Neural cell (in vitro differentiated cells): Measurements from ENCODE around the gene CNIH3. TPM values are rescaled to one million over a fixed set of nuclear protein-coding genes. Genes with fewer than 3 reads are reported as not detected.

Source experiments
- H2AFZ ChIP-seq: fragments of 200-600, 300-800 bp; sonication (generic), shearing (Covaris generic); 2 replicates; pipeline ENCODE4 v1.6.0; 2014; ENCODE audit warnings: low read depth, mild to moderate bottlenecking, antibody characterized with exemption, low read length, moderate library complexity
- H3F3A ChIP-seq: fragments of 200-600 bp; shearing (Covaris generic); 2 replicates; pipeline ENCODE4 v1.6.1; 2016; ENCODE audit warnings: mild to moderate bottlenecking, moderate library complexity, mixed read lengths, antibody characterized with exemption, low read length; ENCODE audit not compliant: insufficient read depth, poor library complexity, severe bottlenecking
- H3K27ac ChIP-seq: fragments of 200-600, 300-800 bp; sonication (generic), shearing (Covaris generic); 2 replicates; pipeline ENCODE4 v1.5.1; 2014; ENCODE audit warnings: mild to moderate bottlenecking, low read length, moderate library complexity
- H3K27me3 ChIP-seq: fragments of 300-800, 200-600 bp; sonication (generic), shearing (Covaris generic); 2 replicates; pipeline ENCODE4 v1.6.0; 2014; ENCODE audit warnings: mild to moderate bottlenecking, low read depth, low read length, moderate library complexity; ENCODE audit not compliant: insufficient read depth
- H3K36me3 ChIP-seq: fragments of 300-800, 200-600 bp; sonication (generic), shearing (Covaris generic); 2 replicates; pipeline ENCODE4 v1.5.1; 2014; ENCODE audit warnings: mild to moderate bottlenecking, antibody characterized with exemption, low read length, moderate library complexity; ENCODE audit not compliant: insufficient read depth
- H3K4me2 ChIP-seq: fragments of 300-800, 200-600 bp; sonication (generic), shearing (Covaris generic); 2 replicates; pipeline ENCODE4 v1.6.0; 2014; ENCODE audit warnings: mild to moderate bottlenecking, low read length
- H3K4me3 ChIP-seq: fragments of 300-800, 200-600 bp; sonication (generic), shearing (Covaris generic); 2 replicates; pipeline ENCODE4 v1.5.1; 2014; ENCODE audit warnings: mild to moderate bottlenecking, low read length, moderate library complexity
- H3K79me2 ChIP-seq: fragments of 200-600 bp; shearing (Covaris generic); replicated peaks from 2 replicates; pipeline ENCODE4 v1.6.0; 2014; ENCODE audit warnings: mild to moderate bottlenecking, low read length, moderate library complexity; ENCODE audit not compliant: insufficient read depth
- H3K9ac ChIP-seq: fragments of 300-800, 200-600 bp; sonication (generic), shearing (Covaris generic); 2 replicates; pipeline ENCODE4 v1.6.1; 2016; ENCODE audit warnings: mild to moderate bottlenecking, low read length, mixed read lengths
- H3K9me2 ChIP-seq: fragments of 200-600 bp; shearing (Covaris generic); 2 replicates; pipeline ENCODE4 v1.6.1; 2016; ENCODE audit warnings: mild to moderate bottlenecking, low read length, mixed read lengths; ENCODE audit not compliant: insufficient read depth
- H3K9me3 ChIP-seq: fragments of 200-600, 300-800 bp; sonication (generic), shearing (Covaris generic); 2 replicates; pipeline ENCODE4 v1.6.1; 2016; ENCODE audit warnings: mild to moderate bottlenecking, mixed run types, low read length, moderate library complexity, mixed read lengths
- H4K20me1 ChIP-seq: fragments of 200-600 bp; shearing (Covaris generic); 2 replicates; pipeline ENCODE4 v1.6.1; 2016; ENCODE audit warnings: mild to moderate bottlenecking, mixed run types; ENCODE audit not compliant: insufficient read depth
- EP300 ChIP-seq: fragments of 450-650 bp; conservative IDR thresholded peaks from 2 replicates; pipeline ENCODE4 v1.6.1; 2014; ENCODE audit warnings: antibody characterized with exemption, mild to moderate bottlenecking, moderate library complexity; ENCODE audit not compliant: poor library complexity, severe bottlenecking
- EZH2 ChIP-seq: fragments of 200-600, 300-800 bp; shearing (Covaris generic), sonication (generic); IDR thresholded peaks from 2 replicates; pipeline ENCODE4 v1.6.1; 2014; ENCODE audit warnings: antibody characterized with exemption, low read length, borderline replicate concordance, mild to moderate bottlenecking; ENCODE audit not compliant: insufficient read depth, poor library complexity, severe bottlenecking
- MXI1 ChIP-seq: fragments of 450-650 bp; conservative IDR thresholded peaks from 2 replicates; pipeline ENCODE4 v1.6.1; 2014; ENCODE audit warnings: antibody characterized with exemption, mild to moderate bottlenecking; ENCODE audit not compliant: poor library complexity, severe bottlenecking
- POLR2AphosphoS5 ChIP-seq: IDR thresholded peaks from 2 replicates; pipeline ENCODE4 v1.6.1; 2012
- RAD21 ChIP-seq: fragments of 450-650 bp; conservative IDR thresholded peaks from 2 replicates; pipeline ENCODE4 v1.6.1; 2014; ENCODE audit warnings: antibody characterized with exemption, mild to moderate bottlenecking, moderate library complexity
- SMC3 ChIP-seq: fragments of 450-650 bp; conservative IDR thresholded peaks from 2 replicates; pipeline ENCODE4 v1.6.1; 2014; ENCODE audit warnings: antibody characterized with exemption, mild to moderate bottlenecking, moderate library complexity; ENCODE audit not compliant: poor library complexity
- TAF1 ChIP-seq: IDR thresholded peaks from 2 replicates; pipeline ENCODE4 v1.6.1; 2012; ENCODE audit warnings: low read depth
- polyA plus RNA-seq: library from polyadenylated mRNA; depleted of rRNA; stranded (reverse); fragments of >200 nt; gene quantifications from 2 replicates; pipeline ENCODE4 v1.2.3, GENCODE V29; 2014
- TF ChIP-seq, protein P1 (sequence below): IDR thresholded peaks from 2 replicates; pipeline ENCODE4 v1.6.1; 2012; ENCODE audit warnings: borderline replicate concordance
- TF ChIP-seq, protein P2 (sequence below): fragments of 450-650 bp; IDR thresholded peaks from 2 replicates; pipeline ENCODE4 v1.5.1; 2014; ENCODE audit warnings: antibody characterized with exemption, mild to moderate bottlenecking, moderate library complexity; ENCODE audit not compliant: poor library complexity, severe bottlenecking

Gene CNIH3
- polyA plus RNA-seq, 1 donor from 2014 or later = 9.3 TPM

DNA sequence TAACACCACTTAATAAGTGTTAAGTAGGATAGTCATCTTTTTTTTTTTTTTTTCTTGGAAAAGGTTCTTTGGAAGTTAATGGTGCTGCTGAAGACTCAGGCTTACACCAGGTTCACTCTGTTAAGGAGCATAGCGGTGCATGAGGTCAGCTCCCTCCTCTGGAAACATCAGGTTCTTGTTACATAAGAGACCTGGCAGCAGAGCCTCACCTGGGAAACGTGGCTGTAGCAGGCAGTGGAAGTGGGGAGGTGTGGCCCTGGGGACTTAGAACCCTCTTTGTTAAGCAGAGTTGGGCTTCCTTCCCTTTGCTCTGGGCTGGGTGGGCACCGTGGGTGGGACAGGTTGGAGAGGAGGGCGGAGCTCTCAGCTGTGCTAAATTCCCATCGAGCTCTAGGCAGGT lies 104.1 kb downstream of the CNIH3 start:
- TF ChIP-seq TAF1 (no peak), RAD21 (no peak), MXI1 (no peak), EP300 (no peak), POLR2AphosphoS5 (no peak), SMC3 (no peak), EZH2 (no peak)
- TF ChIP-seq, protein P1, sequence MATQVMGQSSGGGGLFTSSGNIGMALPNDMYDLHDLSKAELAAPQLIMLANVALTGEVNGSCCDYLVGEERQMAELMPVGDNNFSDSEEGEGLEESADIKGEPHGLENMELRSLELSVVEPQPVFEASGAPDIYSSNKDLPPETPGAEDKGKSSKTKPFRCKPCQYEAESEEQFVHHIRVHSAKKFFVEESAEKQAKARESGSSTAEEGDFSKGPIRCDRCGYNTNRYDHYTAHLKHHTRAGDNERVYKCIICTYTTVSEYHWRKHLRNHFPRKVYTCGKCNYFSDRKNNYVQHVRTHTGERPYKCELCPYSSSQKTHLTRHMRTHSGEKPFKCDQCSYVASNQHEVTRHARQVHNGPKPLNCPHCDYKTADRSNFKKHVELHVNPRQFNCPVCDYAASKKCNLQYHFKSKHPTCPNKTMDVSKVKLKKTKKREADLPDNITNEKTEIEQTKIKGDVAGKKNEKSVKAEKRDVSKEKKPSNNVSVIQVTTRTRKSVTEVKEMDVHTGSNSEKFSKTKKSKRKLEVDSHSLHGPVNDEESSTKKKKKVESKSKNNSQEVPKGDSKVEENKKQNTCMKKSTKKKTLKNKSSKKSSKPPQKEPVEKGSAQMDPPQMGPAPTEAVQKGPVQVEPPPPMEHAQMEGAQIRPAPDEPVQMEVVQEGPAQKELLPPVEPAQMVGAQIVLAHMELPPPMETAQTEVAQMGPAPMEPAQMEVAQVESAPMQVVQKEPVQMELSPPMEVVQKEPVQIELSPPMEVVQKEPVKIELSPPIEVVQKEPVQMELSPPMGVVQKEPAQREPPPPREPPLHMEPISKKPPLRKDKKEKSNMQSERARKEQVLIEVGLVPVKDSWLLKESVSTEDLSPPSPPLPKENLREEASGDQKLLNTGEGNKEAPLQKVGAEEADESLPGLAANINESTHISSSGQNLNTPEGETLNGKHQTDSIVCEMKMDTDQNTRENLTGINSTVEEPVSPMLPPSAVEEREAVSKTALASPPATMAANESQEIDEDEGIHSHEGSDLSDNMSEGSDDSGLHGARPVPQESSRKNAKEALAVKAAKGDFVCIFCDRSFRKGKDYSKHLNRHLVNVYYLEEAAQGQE = no peak
- TF ChIP-seq, protein P2, sequence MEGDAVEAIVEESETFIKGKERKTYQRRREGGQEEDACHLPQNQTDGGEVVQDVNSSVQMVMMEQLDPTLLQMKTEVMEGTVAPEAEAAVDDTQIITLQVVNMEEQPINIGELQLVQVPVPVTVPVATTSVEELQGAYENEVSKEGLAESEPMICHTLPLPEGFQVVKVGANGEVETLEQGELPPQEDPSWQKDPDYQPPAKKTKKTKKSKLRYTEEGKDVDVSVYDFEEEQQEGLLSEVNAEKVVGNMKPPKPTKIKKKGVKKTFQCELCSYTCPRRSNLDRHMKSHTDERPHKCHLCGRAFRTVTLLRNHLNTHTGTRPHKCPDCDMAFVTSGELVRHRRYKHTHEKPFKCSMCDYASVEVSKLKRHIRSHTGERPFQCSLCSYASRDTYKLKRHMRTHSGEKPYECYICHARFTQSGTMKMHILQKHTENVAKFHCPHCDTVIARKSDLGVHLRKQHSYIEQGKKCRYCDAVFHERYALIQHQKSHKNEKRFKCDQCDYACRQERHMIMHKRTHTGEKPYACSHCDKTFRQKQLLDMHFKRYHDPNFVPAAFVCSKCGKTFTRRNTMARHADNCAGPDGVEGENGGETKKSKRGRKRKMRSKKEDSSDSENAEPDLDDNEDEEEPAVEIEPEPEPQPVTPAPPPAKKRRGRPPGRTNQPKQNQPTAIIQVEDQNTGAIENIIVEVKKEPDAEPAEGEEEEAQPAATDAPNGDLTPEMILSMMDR = no peak
- H3K4me3 ChIP-seq = no peak overlapping the region
- H3K4me2 ChIP-seq = no peak overlapping the region
- no peaks in the 10 kb centered on the region for H3K27me3 ChIP-seq
- H3K9ac ChIP-seq = no peak overlapping the region
- H3K36me3 ChIP-seq = no peaks in the 10 kb centered on the region
- no peak overlapping the region for H2AFZ ChIP-seq
- H4K20me1 ChIP-seq = no peaks in the 10 kb centered on the region
- H3K27ac ChIP-seq = no peak overlapping the region
- no peaks in the 10 kb centered on the region for H3K9me3 ChIP-seq
- H3K79me2 ChIP-seq = no peaks in the 10 kb centered on the region
- no peaks in the 10 kb centered on the region for H3K9me2 ChIP-seq
- H3F3A ChIP-seq = no peaks in the 10 kb centered on the region

DNA sequence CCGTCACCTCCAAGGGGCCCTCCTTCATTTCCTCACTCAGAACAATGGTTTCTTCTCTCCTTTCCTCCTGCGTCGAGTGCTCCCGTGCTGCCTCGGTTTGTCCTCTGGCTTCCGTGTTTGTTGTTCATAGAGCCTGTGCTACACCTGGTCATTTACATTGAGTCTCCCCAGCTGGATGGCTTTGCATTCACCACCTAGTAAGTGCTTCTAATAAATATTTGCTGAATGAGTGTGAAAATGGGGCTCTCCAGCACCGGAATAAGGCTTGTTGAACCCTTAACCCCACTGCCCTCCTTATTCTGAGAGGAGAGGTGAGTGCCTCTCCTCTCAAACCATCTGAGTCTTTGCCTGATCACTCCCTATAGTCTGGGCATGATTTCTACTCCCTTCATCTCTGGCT lies 104.9 kb downstream of the CNIH3 start:
- H3K79me2 ChIP-seq = no peaks in the 10 kb centered on the region
- no peak overlapping the region for H3K4me2 ChIP-seq
- H3K27me3 ChIP-seq = no peaks in the 10 kb centered on the region
- no peak overlapping the region for H2AFZ ChIP-seq
- no peaks in the 10 kb centered on the region for H3K9me3 ChIP-seq
- no peaks in the 10 kb centered on the region for H4K20me1 ChIP-seq
- H3K4me3 ChIP-seq = no peak overlapping the region
- H3K9me2 ChIP-seq = no peaks in the 10 kb centered on the region
- no peak overlapping the region for H3K9ac ChIP-seq
- no peak overlapping the region for H3K27ac ChIP-seq
- H3F3A ChIP-seq = no peaks in the 10 kb centered on the region
- TF ChIP-seq POLR2AphosphoS5 (no peak), EP300 (no peak)
- no peaks in the 10 kb centered on the region for H3K36me3 ChIP-seq

DNA sequence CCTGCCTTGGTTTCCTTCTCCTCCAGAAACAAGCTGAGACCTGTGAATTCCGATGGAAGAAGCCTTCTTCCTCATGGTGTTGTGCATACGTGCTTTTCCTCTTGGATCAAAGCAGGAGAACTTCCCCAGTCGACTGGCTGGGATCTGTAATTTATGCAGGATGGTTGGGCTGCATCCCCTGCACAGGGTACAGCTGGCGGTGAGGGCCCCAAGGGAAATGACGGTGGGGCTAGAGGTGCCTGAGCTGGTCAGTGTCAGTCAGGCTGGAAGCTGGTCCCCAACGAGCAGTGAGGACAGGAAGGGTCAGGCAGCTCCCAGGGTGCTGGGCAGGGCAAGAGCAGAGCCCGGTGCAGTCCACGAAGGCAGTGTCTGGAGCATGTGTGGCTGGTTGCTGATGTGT lies 106.7 kb downstream of the CNIH3 start:
- Histone ChIP-seq H3K4me3 (no peak overlapping the region), H3K79me2 (no peaks in the 10 kb centered on the region), H3K9me2 (no peaks in the 10 kb centered on the region), H3K27ac (no peak overlapping the region), H3K27me3 (no peaks in the 10 kb centered on the region), H3K9me3 (no peaks in the 10 kb centered on the region), H3K36me3 (no peaks in the 10 kb centered on the region), H4K20me1 (no peaks in the 10 kb centered on the region), H3K9ac (no peak overlapping the region), H3K4me2 (no peak overlapping the region), H2AFZ (no peak overlapping the region), H3F3A (no peaks in the 10 kb centered on the region)
- TF ChIP-seq, protein P2 = no peak
- TF ChIP-seq EP300 (no peak), TAF1 (no peak), SMC3 (no peak), POLR2AphosphoS5 (no peak), RAD21 (no peak), MXI1 (no peak), EZH2 (no peak)
